Muscle of leg (tissue), 11 donors: ENCODE data around the gene ZNF790. TPM values are rescaled to one million over a fixed set of nuclear protein-coding genes. Genes with fewer than 3 reads are reported as not detected.
"Not testable (repeated sequence)": the region's sequence is repeated elsewhere in the genome, so short reads cannot be mapped to it uniquely, and the experiment has no call there.

Source experiments
- DNase-seq: peaks from one replicate; pipeline ENCODE4 v3.0.0; 2013
- H3K27ac ChIP-seq: one replicate; pipeline ENCODE4 v1.5.1; 2013; ENCODE audit warnings: mild to moderate bottlenecking, low read length, control low read depth
- H3K27me3 ChIP-seq: one replicate; pipeline ENCODE4 v1.6.1; 2013; ENCODE audit warnings: low read length; ENCODE audit not compliant: control insufficient read depth, insufficient read depth
- H3K36me3 ChIP-seq: one replicate; pipeline ENCODE4 v1.6.1; 2013; ENCODE audit warnings: low read length; ENCODE audit not compliant: control insufficient read depth, insufficient read depth
- H3K4me1 ChIP-seq: one replicate; pipeline ENCODE4 v1.6.1; 2013; ENCODE audit warnings: low read length; ENCODE audit not compliant: control insufficient read depth, insufficient read depth
- H3K4me3 ChIP-seq: one replicate; pipeline ENCODE4 v1.5.1; 2013; ENCODE audit warnings: low read length, control low read depth
- H3K9me3 ChIP-seq: replicated peaks from 2 replicates; pipeline ENCODE4 v1.6.1; 2013; ENCODE audit warnings: low read depth, low read length; ENCODE audit not compliant: control insufficient read depth
- WGBS: methylation state at CpG from one replicate; pipeline ENCODE4 v1.1.5; 2013; ENCODE audit warnings: missing lambda C conversion rate; ENCODE audit not compliant: insufficient coverage; 5-methylcytosine and 5-hydroxymethylcytosine counted together
- polyA plus RNA-seq, 8 donors: library from polyadenylated mRNA; unstranded; fragments of 120-200 nt; gene quantifications; one replicate each; pipeline versions ENCODE4 v1.2.1 to v1.2.3, GENCODE V29; 2013; ENCODE audit warnings: inconsistent platforms in 1 of 8, low replicate concordance in 1 of 8; ENCODE audit not compliant: insufficient read length in 8 of 8, insufficient read depth in 1 of 8
- total RNA-seq: library from RNA; stranded (reverse); fragments of 120-200 nt; gene quantifications from one replicate; pipeline ENCODE4 v1.2.4, GENCODE V29; 2013

The ZNF790 gene
- total and polyA plus RNA-seq, 9 donors: 4.8 to 10.6 (median 6.3) TPM

DNA sequence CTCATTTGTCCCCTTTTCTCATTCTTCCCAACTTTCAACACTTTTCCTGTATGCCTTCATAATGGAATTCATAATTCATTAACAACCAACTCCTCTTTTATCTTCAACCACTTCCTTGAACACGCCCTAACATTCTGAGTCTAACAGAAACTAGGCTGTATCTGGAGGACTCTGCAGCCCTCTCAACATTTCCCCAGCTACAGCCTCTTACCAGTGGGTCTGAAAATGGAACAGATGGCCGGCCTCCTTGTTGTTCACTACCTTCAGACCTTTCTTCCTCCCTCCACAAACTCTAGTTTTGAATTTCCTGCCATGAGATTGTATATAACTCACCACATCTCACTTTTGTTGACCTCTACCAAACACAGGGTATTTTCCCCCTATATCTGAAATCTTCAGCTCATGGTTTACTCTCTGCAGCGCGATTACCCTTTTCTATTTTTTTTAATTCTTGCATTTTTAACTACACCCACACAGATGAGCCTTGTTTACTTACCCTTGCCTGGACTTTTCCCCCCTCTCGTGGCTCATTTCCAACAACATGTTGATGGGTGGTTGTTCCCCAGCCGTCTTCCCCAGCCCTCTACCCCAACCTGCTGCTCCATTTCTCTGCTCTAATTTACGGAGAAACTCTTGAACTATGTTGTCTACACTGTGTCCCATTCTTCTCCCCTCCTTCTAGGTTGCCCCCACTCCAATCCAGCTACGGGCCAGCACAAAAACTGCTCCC, 846 bp downstream of the ZNF790 start:
- H3K4me3 ChIP-seq: peak overlapping the region; percentile 93
- peaks cover 6% of the 10 kb centered on the region for H3K36me3 ChIP-seq
- peaks cover 3% of the 10 kb centered on the region for H3K4me1 ChIP-seq
- H3K27ac ChIP-seq: peak overlapping the region; percentile 98
- no peaks in the 10 kb centered on the region for H3K27me3 ChIP-seq
- WGBS: 27% methylated on average over 6 of the region's 8 CpGs
- peak; percentile 41 for DNase-seq
- peaks cover 27% of the 10 kb centered on the region for H3K9me3 ChIP-seq

- Histone ChIP-seq H3K9me3 (peaks cover 62% of the 10 kb centered on the region), H3K27me3 (no peaks in the 10 kb centered on the region), H3K27ac (no peak overlapping the region), H3K36me3 (peaks cover 13% of the 10 kb centered on the region), H3K4me1 (no peaks in the 10 kb centered on the region), H3K4me3 (no peak overlapping the region)
- no peak for DNase-seq
- WGBS: no CpG with 5 or more reads among the region's 2 CpGs
Measured at GRCh38 chr19:36833430-36833829, 4.8 kb downstream of the ZNF790 start.

- no peaks in the 10 kb centered on the region for H3K4me1 ChIP-seq
- DNase-seq: no peak
- 100% methylated on average over 2 of the region's 5 CpGs for WGBS
- H3K27me3 ChIP-seq: no peaks in the 10 kb centered on the region
- no peak overlapping the region for H3K27ac ChIP-seq
- H3K36me3 ChIP-seq: peaks cover 50% of the 10 kb centered on the region
- H3K9me3 ChIP-seq: peaks cover 77% of the 10 kb centered on the region
- no peak overlapping the region for H3K4me3 ChIP-seq
Measured at GRCh38 chr19:36821758-36822157, 16.4 kb downstream of the ZNF790 start.

- no peak overlapping the region for H3K27ac ChIP-seq
- no peak overlapping the region for H3K4me3 ChIP-seq
- peaks cover 78% of the 10 kb centered on the region for H3K9me3 ChIP-seq
- no CpG with 5 or more reads among the region's 7 CpGs for WGBS
- no peaks in the 10 kb centered on the region for H3K4me1 ChIP-seq
- H3K36me3 ChIP-seq: peaks cover 44% of the 10 kb centered on the region
- no peaks in the 10 kb centered on the region for H3K27me3 ChIP-seq
- DNase-seq: no peak
Measured at GRCh38 chr19:36819130-36819630, 19.0 kb downstream of the ZNF790 start.

DNA sequence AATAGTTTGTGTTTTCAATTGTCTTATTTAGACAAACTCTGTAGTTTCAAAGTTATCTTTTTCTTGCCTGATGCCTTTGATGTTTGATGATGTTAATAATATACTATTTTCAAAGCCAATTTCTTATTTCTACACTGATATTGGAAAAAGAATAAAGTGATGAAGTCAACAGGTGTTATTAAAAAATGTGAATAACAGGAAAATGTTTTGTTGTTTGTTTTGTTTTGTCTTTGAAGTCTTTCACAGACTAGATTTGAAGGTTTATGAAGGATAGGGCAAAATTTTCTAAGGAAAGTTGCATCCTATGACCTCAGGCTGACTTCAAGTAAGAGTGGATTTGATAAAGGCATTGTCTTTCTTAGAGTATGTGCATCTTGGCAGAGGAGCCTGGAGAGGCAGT, 31.2 kb downstream of the ZNF790 start:
- H3K9me3 ChIP-seq: peaks cover 35% of the 10 kb centered on the region
- no peak overlapping the region for H3K27ac ChIP-seq
- H3K4me1 ChIP-seq: no peaks in the 10 kb centered on the region
- H3K36me3 ChIP-seq: peaks cover 8% of the 10 kb centered on the region
- no peaks in the 10 kb centered on the region for H3K27me3 ChIP-seq
- no peak overlapping the region for H3K4me3 ChIP-seq
- no peak for DNase-seq

DNA sequence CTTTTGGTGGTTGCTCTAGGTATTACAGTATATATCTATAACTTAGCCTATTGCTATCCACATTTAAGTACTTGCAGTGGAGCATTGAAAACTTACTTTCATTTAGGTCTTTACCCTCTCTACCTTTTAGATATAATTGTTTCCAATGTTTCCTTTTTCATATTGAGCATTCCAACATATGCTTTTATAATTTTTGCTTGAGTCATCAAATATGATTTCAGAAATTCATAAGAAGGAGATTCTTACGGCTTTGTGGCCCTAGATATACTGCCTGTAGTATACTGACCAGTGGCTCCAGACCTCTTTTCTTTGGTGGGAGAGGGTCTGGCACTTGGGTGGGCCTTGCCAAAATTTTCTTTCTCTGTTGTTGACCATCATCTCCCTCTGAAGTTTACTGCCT, 32.8 kb downstream of the ZNF790 start:
- Histone ChIP-seq H3K4me3 (no peak overlapping the region), H3K4me1 (no peaks in the 10 kb centered on the region), H3K27me3 (no peaks in the 10 kb centered on the region), H3K27ac (no peak overlapping the region), H3K9me3 (peaks cover 34% of the 10 kb centered on the region), H3K36me3 (peaks cover 18% of the 10 kb centered on the region)
- no peak for DNase-seq
- no CpG with 5 or more reads among the region's 1 CpG for WGBS

- peaks cover 16% of the 10 kb centered on the region for H3K36me3 ChIP-seq
- no peaks in the 10 kb centered on the region for H3K27me3 ChIP-seq
- peaks cover 16% of the 10 kb centered on the region for H3K9me3 ChIP-seq
- H3K27ac ChIP-seq: peak overlapping the region; percentile 94
- H3K4me3 ChIP-seq: peak overlapping the region; percentile 82
- no peaks in the 10 kb centered on the region for H3K4me1 ChIP-seq
- WGBS: 0% methylated on average over 5 of the region's 9 CpGs
- no peak for DNase-seq
Measured at GRCh38 chr19:36797786-36798108, 40.4 kb downstream of the ZNF790 start.

GRCh38 chr19:36796714-36796992, 41.5 kb downstream of the ZNF790 start:
- peak overlapping the region; percentile 82 for H3K4me3 ChIP-seq
- H3K4me1 ChIP-seq: no peaks in the 10 kb centered on the region
- 7% methylated on average over 14 of the region's 19 CpGs for WGBS
- peaks cover 15% of the 10 kb centered on the region for H3K9me3 ChIP-seq
- H3K36me3 ChIP-seq: peaks cover 10% of the 10 kb centered on the region
- no peaks in the 10 kb centered on the region for H3K27me3 ChIP-seq
- peak overlapping the region; percentile 94 for H3K27ac ChIP-seq
- no peak for DNase-seq

DNA sequence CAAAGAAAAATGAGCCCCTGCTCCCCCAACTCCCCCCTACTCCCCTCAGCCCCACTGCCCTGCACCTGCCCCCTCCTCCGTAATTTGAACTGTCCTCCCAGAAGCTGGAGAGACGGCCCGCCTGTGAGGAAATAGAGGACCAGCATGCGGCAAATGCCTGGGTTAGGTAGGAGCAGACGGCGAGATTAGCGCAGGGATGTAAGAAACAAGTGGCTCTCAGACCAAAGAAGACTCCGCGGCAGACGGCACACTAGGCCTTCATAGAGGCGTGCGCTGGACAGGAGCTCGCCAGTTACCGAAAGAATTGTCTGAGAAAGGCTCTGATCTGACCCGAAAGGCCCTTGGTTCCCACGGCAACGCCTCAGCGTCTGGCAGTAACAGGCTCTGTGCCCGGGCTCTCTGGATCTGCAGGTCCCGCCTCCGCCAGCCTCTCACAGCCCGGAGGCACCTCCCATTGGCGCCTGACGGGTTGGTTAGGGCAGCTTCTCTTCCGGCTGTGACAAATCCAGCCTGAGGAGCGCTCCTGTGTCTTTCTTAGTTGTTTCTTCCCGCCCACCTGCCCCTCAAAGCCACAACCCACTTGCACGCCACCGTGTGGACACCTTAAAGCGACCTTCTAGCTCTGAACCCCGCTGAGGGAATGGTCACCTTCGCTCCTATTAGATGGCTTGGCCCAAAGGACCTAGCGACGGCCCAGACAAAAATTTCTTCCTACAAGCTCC, 46.6 kb downstream of the ZNF790 start:
- peaks cover 11% of the 10 kb centered on the region for H3K9me3 ChIP-seq
- H3K36me3 ChIP-seq, H3K27ac ChIP-seq, H3K4me1 ChIP-seq, H3K4me3 ChIP-seq, H3K27me3 ChIP-seq, DNase-seq: not testable (repeated sequence)
- WGBS: 5% methylated on average over 22 of the region's 34 CpGs

DNA sequence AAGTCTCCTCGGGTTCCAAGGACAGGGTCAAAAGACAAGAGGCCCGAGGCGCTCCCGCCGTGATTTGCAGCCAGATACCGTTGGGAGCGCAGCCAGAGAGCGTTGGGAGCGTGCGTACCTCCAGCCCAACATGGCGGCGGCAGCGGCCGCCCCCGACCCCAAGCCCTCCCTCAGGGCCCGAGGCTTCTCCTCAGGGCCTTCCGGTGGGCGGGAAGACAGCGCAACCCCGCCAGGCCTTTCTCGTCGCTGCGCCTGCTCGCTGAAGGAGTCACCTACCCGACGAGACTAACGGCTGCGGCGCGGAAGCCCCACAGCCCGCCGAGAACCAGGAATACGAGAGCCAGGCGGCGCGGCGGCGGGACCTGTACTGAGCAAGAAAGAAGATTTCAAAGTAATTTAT, 62.4 kb downstream of the ZNF790 start:
- H3K4me1 ChIP-seq: peaks cover 13% of the 10 kb centered on the region
- H3K27me3 ChIP-seq: no peaks in the 10 kb centered on the region
- H3K9me3 ChIP-seq: peaks cover 4% of the 10 kb centered on the region
- peak overlapping the region; percentile 41 for H3K4me3 ChIP-seq
- WGBS: 16% methylated on average over 28 of the region's 38 CpGs
- peak overlapping the region; percentile 69 for H3K27ac ChIP-seq
- H3K36me3 ChIP-seq: no peaks in the 10 kb centered on the region
- DNase-seq: peak; percentile 57
